ENCODE results near the gene SH2D4B.

GRCh38 chr10:80503584-80504157 is 34.0 kb upstream of the SH2D4B start:
- TF ChIP-seq CTCF (IDR thresholded peaks at IDR 0.05) (no peak), POLR2AphosphoS5 (IDR thresholded peaks at IDR 0.05; ENCODE audit: low read depth, low read length) (no peak), REST (IDR thresholded peaks at IDR 0.05; ENCODE audit: insufficient read depth in 1 of 2, low read depth in 2 of 2, low read length in 1 of 2) (no peak), TCF7L2 (IDR thresholded peaks at IDR 0.05; ENCODE audit: low read depth, low read length) (no peak), SIN3A (IDR thresholded peaks at IDR 0.05; ENCODE audit: borderline replicate concordance, insufficient read depth, low read depth, low read length) (no peak)
